H9 (cell line): ENCODE results near the gene NEDD4L. TPM values are rescaled to one million over a fixed set of nuclear protein-coding genes. Genes with fewer than 3 reads are reported as not detected.

Experiments used
- DNase-seq: peaks from one replicate; pipeline ENCODE4 v3.0.0-alpha.2; 2017
- H2AFZ ChIP-seq: one replicate; pipeline ENCODE4 v1.6.1; 2013; ENCODE audit warnings: mild to moderate bottlenecking, low read length, control low read depth, moderate library complexity
- H2AK5ac ChIP-seq: 2 replicates; pipeline ENCODE4 v1.6.1; 2013; ENCODE audit warnings: low read length, control low read depth, mixed read lengths; ENCODE audit not compliant: insufficient read length
- H2BK120ac ChIP-seq: one replicate; pipeline ENCODE4 v1.6.1; 2013; ENCODE audit warnings: low read depth, mild to moderate bottlenecking, low read length, control low read depth, inconsistent platforms; ENCODE audit not compliant: poor library complexity, severe bottlenecking
- H2BK12ac ChIP-seq: 2 replicates; pipeline ENCODE4 v1.6.1; 2013; ENCODE audit warnings: low read length, control low read depth, mixed read lengths, low read depth; ENCODE audit not compliant: insufficient read length
- H2BK15ac ChIP-seq: 2 replicates; pipeline ENCODE4 v1.6.1; 2013; ENCODE audit warnings: low read depth, low read length, control low read depth
- H2BK20ac ChIP-seq: one replicate; pipeline ENCODE4 v1.6.1; 2013; ENCODE audit warnings: low read depth, mild to moderate bottlenecking, low read length, control low read depth, inconsistent platforms; ENCODE audit not compliant: poor library complexity, severe bottlenecking
- H2BK5ac ChIP-seq: 2 replicates; pipeline ENCODE4 v1.6.1; 2013; ENCODE audit warnings: low read length, control low read depth, mixed read lengths; ENCODE audit not compliant: insufficient read length
- H3K14ac ChIP-seq: 2 replicates; pipeline ENCODE4 v1.6.1; 2013; ENCODE audit warnings: low read length, control low read depth; ENCODE audit not compliant: insufficient read depth
- H3K18ac ChIP-seq: 2 replicates; pipeline ENCODE4 v1.6.1; 2013; ENCODE audit warnings: low read depth, mild to moderate bottlenecking, mixed read lengths, low read length, control low read depth; ENCODE audit not compliant: insufficient read length
- H3K23ac ChIP-seq: 2 replicates; pipeline ENCODE4 v1.6.1; 2013; ENCODE audit warnings: low read length, control low read depth, mixed read lengths, low read depth; ENCODE audit not compliant: insufficient read length
- H3K23me2 ChIP-seq: 2 replicates; pipeline ENCODE4 v1.6.1; 2013; ENCODE audit warnings: low read depth, mild to moderate bottlenecking, mixed read lengths, low read length, control low read depth; ENCODE audit not compliant: insufficient read length, poor library complexity, severe bottlenecking
- H3K27ac ChIP-seq: 2 replicates; pipeline ENCODE4 v1.5.1; 2013; ENCODE audit warnings: low read length, control low read depth, mixed read lengths, low read depth; ENCODE audit not compliant: insufficient read length
- H3K27me3 ChIP-seq: 2 replicates; pipeline ENCODE4 v1.6.1; 2013; ENCODE audit warnings: low read length, control low read depth, inconsistent platforms; ENCODE audit not compliant: insufficient read depth
- H3K4ac ChIP-seq: 2 replicates; pipeline ENCODE4 v1.6.1; 2013; ENCODE audit warnings: low read depth, mild to moderate bottlenecking, control low read depth, inconsistent platforms, low read length, moderate library complexity
- H3K4me1 ChIP-seq: 2 replicates; pipeline ENCODE4 v1.6.1; 2013; ENCODE audit warnings: low read length, control low read depth, inconsistent platforms; ENCODE audit not compliant: insufficient read depth
- H3K4me2 ChIP-seq: 2 replicates; pipeline ENCODE4 v1.6.1; 2013; ENCODE audit warnings: low read length, control low read depth, mixed read lengths; ENCODE audit not compliant: insufficient read length, insufficient read depth
- H3K56ac ChIP-seq: 2 replicates; pipeline ENCODE4 v1.6.1; 2013; ENCODE audit warnings: low read depth, mild to moderate bottlenecking, mixed read lengths, low read length, control low read depth; ENCODE audit not compliant: insufficient read length
- H3K79me1 ChIP-seq: 2 replicates; pipeline ENCODE4 v1.6.1; 2013; ENCODE audit warnings: low read depth, mild to moderate bottlenecking, moderate library complexity, low read length, control low read depth, inconsistent platforms; ENCODE audit not compliant: insufficient read depth, poor library complexity, severe bottlenecking
- H3K79me2 ChIP-seq: 2 replicates; pipeline ENCODE4 v1.6.1; 2013; ENCODE audit warnings: low read length, control low read depth, inconsistent platforms; ENCODE audit not compliant: insufficient read depth
- H3K9ac ChIP-seq: 2 replicates; pipeline ENCODE4 v1.6.1; 2013; ENCODE audit warnings: low read length, control low read depth, mixed read lengths; ENCODE audit not compliant: insufficient read length; ENCODE audit errors: extremely low read depth
- H3K9me3 ChIP-seq: one replicate; pipeline ENCODE4 v1.6.1; 2013; ENCODE audit warnings: low read depth, low read length, inconsistent platforms; ENCODE audit not compliant: control insufficient read depth
- H3T11ph ChIP-seq: one replicate; pipeline ENCODE4 v1.6.1; 2013; ENCODE audit warnings: mild to moderate bottlenecking, low read length, control low read depth, inconsistent platforms
- H4K20me1 ChIP-seq: one replicate; pipeline ENCODE4 v1.6.1; 2013; ENCODE audit not compliant: control insufficient read depth, insufficient read length, insufficient read depth
- H4K5ac ChIP-seq: 2 replicates; pipeline ENCODE4 v1.6.1; 2013; ENCODE audit warnings: low read depth, mild to moderate bottlenecking, mixed read lengths, low read length, control low read depth; ENCODE audit not compliant: insufficient read length
- H4K8ac ChIP-seq: replicated peaks from 2 replicates; pipeline ENCODE4 v1.6.1; 2013; ENCODE audit warnings: low read length, control low read depth, mixed read lengths, low read depth; ENCODE audit not compliant: insufficient read length
- H4K91ac ChIP-seq: 2 replicates; pipeline ENCODE4 v1.6.1; 2013; ENCODE audit warnings: low read depth, mild to moderate bottlenecking, moderate library complexity, mixed read lengths, low read length, control low read depth; ENCODE audit not compliant: insufficient read length
- H3K27ac Mint-ChIP-seq, 3 experiments: 2 replicates in 2 of 3; 3 replicates in 1 of 3; pipeline ENCODE4 v1.8.0; 2020 to 2021; ENCODE audit warnings: mixed read lengths in 3 of 3, mild to moderate bottlenecking in 1 of 3, moderate library complexity in 1 of 3
- H3K27me3 Mint-ChIP-seq: 2 replicates; pipeline ENCODE4 v1.8.0; 2021; ENCODE audit warnings: low read depth, mild to moderate bottlenecking, moderate library complexity, mixed read lengths
- H3K36me3 Mint-ChIP-seq, 3 experiments: 2 replicates in 2 of 3; 3 replicates in 1 of 3; pipeline ENCODE4 v1.8.0; 2020 to 2021; ENCODE audit warnings: low read depth in 3 of 3, mixed read lengths in 3 of 3; ENCODE audit not compliant: insufficient read depth in 1 of 3
- H3K4me1 Mint-ChIP-seq, 2 experiments: 2 replicates each; pipeline ENCODE4 v1.8.0; 2020; ENCODE audit warnings: mixed read lengths in 2 of 2
- H3K4me3 Mint-ChIP-seq, 2 experiments: 2 replicates in 1 of 2; 3 replicates in 1 of 2; pipeline ENCODE4 v1.8.0; 2020 to 2021; ENCODE audit warnings: mild to moderate bottlenecking in 2 of 2, mixed read lengths in 2 of 2, moderate library complexity in 1 of 2
- H3K9me3 Mint-ChIP-seq, 2 experiments: 2 replicates in 1 of 2; 3 replicates in 1 of 2; pipeline ENCODE4 v1.8.0; 2020; ENCODE audit warnings: mild to moderate bottlenecking in 2 of 2, mixed read lengths in 2 of 2, moderate library complexity in 1 of 2
- WGBS: extraction: QIAGEN DNeasy Blood & Tissue Kit; methylation state at CpG from one replicate; pipeline ENCODE4 v1.1.7; 2013; ENCODE audit warnings: missing lambda C conversion rate, low lambda C conversion rate, mixed read lengths; ENCODE audit not compliant: insufficient read length; ENCODE audit errors: extremely low coverage; 5-methylcytosine and 5-hydroxymethylcytosine counted together
- total RNA-seq: library from RNA; stranded (reverse); gene quantifications from 2 replicates; pipeline ENCODE4 v1.2.1, GENCODE V29; 2021
- TF ChIP-seq, protein P1 (sequence below): fragments of 200-600 bp; sonication (generic); conservative IDR thresholded peaks from 3 replicates; pipeline ENCODE4 v1.8.0; 2021; ENCODE audit warnings: antibody characterized with exemption, mild to moderate bottlenecking

The NEDD4L gene
- total RNA-seq, 1 experiment from 2014 or later: 76.3 TPM

DNA sequence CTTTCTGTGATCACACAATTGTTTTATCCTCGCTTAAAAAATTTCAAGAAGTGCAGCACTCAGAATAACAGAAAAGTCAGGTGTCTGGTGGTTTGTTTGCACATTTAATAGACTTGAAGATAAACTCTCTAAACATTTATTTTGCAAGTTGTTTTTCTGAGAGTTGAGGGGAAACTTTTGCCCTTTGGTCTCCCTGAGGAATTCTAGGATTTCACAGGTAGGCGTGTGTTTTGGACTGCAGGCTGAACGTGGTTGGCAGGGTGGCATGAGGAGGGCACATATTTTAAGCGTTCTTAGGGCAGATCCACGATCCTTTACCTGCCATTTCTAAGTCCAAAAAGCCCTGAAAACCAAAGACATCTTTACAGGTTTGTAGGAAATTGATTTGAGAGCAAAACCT, 188.6 kb downstream of the NEDD4L start:
- H3K23me2 ChIP-seq: no peaks in the 10 kb centered on the region
- peaks cover 0 to 2% of the 10 kb centered on the region in 2 experiments; a peak in 1 of 5 replicates for H3K9me3 Mint-ChIP-seq
- no CpG with 5 or more reads among the region's 5 CpGs for whole genome bisulfite sequencing
- no peak overlapping the region for H3K9ac ChIP-seq
- no peaks in the 10 kb centered on the region for H3K27me3 ChIP-seq
- H2BK120ac ChIP-seq: no peak overlapping the region
- no peak overlapping the region for H3K27ac ChIP-seq
- peaks cover 2 to 7% (median 3%) of the 10 kb centered on the region in 3 experiments; a peak in 2 of 7 replicates for H3K36me3 Mint-ChIP-seq
- H2BK20ac ChIP-seq: no peak overlapping the region
- H4K8ac ChIP-seq: no peak overlapping the region
- H3K4me2 ChIP-seq: no peak overlapping the region
- H2AK5ac ChIP-seq: no peak overlapping the region
- no peak overlapping the region for H3K4ac ChIP-seq
- no peak overlapping the region for H2BK5ac ChIP-seq
- H3K4me3 Mint-ChIP-seq: no peak overlapping the region
- H3K27me3 Mint-ChIP-seq: no peaks in the 10 kb centered on the region
- no peak overlapping the region for H3K56ac ChIP-seq
- peaks cover 10% of the 10 kb centered on the region; the same call in 1 of the 2 replicates for H3K79me2 ChIP-seq
- H3K4me1 ChIP-seq: peaks cover 13% of the 10 kb centered on the region; the same call in 1 of the 2 replicates
- H4K5ac ChIP-seq: no peak overlapping the region
- no peak overlapping the region for H2BK12ac ChIP-seq
- no peak overlapping the region for H3K23ac ChIP-seq
- H3K18ac ChIP-seq: no peak overlapping the region
- TF ChIP-seq, protein P1, sequence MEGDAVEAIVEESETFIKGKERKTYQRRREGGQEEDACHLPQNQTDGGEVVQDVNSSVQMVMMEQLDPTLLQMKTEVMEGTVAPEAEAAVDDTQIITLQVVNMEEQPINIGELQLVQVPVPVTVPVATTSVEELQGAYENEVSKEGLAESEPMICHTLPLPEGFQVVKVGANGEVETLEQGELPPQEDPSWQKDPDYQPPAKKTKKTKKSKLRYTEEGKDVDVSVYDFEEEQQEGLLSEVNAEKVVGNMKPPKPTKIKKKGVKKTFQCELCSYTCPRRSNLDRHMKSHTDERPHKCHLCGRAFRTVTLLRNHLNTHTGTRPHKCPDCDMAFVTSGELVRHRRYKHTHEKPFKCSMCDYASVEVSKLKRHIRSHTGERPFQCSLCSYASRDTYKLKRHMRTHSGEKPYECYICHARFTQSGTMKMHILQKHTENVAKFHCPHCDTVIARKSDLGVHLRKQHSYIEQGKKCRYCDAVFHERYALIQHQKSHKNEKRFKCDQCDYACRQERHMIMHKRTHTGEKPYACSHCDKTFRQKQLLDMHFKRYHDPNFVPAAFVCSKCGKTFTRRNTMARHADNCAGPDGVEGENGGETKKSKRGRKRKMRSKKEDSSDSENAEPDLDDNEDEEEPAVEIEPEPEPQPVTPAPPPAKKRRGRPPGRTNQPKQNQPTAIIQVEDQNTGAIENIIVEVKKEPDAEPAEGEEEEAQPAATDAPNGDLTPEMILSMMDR: no peak
- no peak for DNase-seq
- peaks cover 6% of the 10 kb centered on the region for H3K79me1 ChIP-seq
- H3K9me3 ChIP-seq: no peaks in the 10 kb centered on the region
- peaks cover 40 to 47% of the 10 kb centered on the region in 2 experiments for H3K4me1 Mint-ChIP-seq
- no peak overlapping the region for H3T11ph ChIP-seq
- no peak overlapping the region for H2BK15ac ChIP-seq
- H4K20me1 ChIP-seq: no peaks in the 10 kb centered on the region
- H3K14ac ChIP-seq: no peak overlapping the region
- H3K27ac Mint-ChIP-seq: no peak overlapping the region
- no peak overlapping the region for H4K91ac ChIP-seq
- H2AFZ ChIP-seq: no peak overlapping the region
